HUES64 (cell line): ENCODE measurements around the gene ENKD1.

Experiments used
- H3K27ac ChIP-seq: 2 replicates; pipeline ENCODE4 v1.7.0; 2013; ENCODE audit warnings: low read depth, low read length, inconsistent platforms
- H3K27me3 ChIP-seq: 2 replicates; pipeline ENCODE4 v1.6.1; 2013; ENCODE audit warnings: mild to moderate bottlenecking, low read length; ENCODE audit not compliant: insufficient read depth
- H3K36me3 ChIP-seq: 2 replicates; pipeline ENCODE4 v1.6.1; 2013; ENCODE audit warnings: mild to moderate bottlenecking, low read length; ENCODE audit not compliant: insufficient read depth
- H3K4me1 ChIP-seq: 2 replicates; pipeline ENCODE4 v1.6.1; 2013; ENCODE audit warnings: mild to moderate bottlenecking, low read length, moderate library complexity; ENCODE audit not compliant: insufficient read depth
- H3K4me3 ChIP-seq: 2 replicates; pipeline ENCODE4 v1.5.1; 2013; ENCODE audit warnings: mild to moderate bottlenecking, low read length, moderate library complexity
- H3K9ac ChIP-seq: 2 replicates; pipeline ENCODE4 v1.6.1; 2013; ENCODE audit warnings: mild to moderate bottlenecking, low read depth, low read length
- H3K9me3 ChIP-seq: 2 replicates; pipeline ENCODE4 v1.6.1; 2013; ENCODE audit warnings: low read depth, low read length; ENCODE audit not compliant: insufficient read depth
- WGBS: fragments of 150-250, 120-280 bp; methylation state at CpG from one replicate; pipeline ENCODE4 v1.1.7; 2013; ENCODE audit warnings: missing lambda C conversion rate; 5-methylcytosine and 5-hydroxymethylcytosine counted together

ENKD1 gene

GRCh38 chr16:67655363-67655762, 11.2 kb downstream of the ENKD1 start:
- Histone ChIP-seq H3K9ac (no peak overlapping the region), H3K27me3 (peaks cover 24% of the 10 kb centered on the region), H3K4me3 (no peak overlapping the region), H3K27ac (no peak overlapping the region), H3K4me1 (no peaks in the 10 kb centered on the region), H3K36me3 (peaks cover 26% of the 10 kb centered on the region), H3K9me3 (no peaks in the 10 kb centered on the region)
- WGBS = 88% methylated on average over 4 of the region's 4 CpGs

GRCh38 chr16:67654403-67654911, 12.1 kb downstream of the ENKD1 start:
- Histone ChIP-seq H3K4me1 (no peaks in the 10 kb centered on the region), H3K4me3 (no peak overlapping the region), H3K36me3 (peaks cover 31% of the 10 kb centered on the region), H3K27ac (no peak overlapping the region), H3K9ac (no peak overlapping the region), H3K27me3 (peaks cover 22% of the 10 kb centered on the region), H3K9me3 (no peaks in the 10 kb centered on the region)
- WGBS = 91% methylated on average over 30 of the region's 30 CpGs

- Histone ChIP-seq H3K36me3 (peaks cover 31% of the 10 kb centered on the region), H3K4me3 (peak overlapping the region; percentile 65), H3K4me1 (no peaks in the 10 kb centered on the region), H3K9ac (no peak overlapping the region), H3K27me3 (peaks cover 22% of the 10 kb centered on the region), H3K9me3 (no peaks in the 10 kb centered on the region), H3K27ac (no peak overlapping the region)
- 55% methylated on average over 23 of the region's 25 CpGs for WGBS
These were observed 12.7 kb downstream of the ENKD1 start for GRCh38 chr16:67653789-67654402.

GRCh38 chr16:67653128-67653788, 13.3 kb downstream of the ENKD1 start:
- no peaks in the 10 kb centered on the region for H3K4me1 ChIP-seq
- peaks cover 22% of the 10 kb centered on the region for H3K27me3 ChIP-seq
- H3K4me3 ChIP-seq = peak overlapping the region; percentile 65
- WGBS = 2% methylated on average over 60 of the region's 68 CpGs
- no peaks in the 10 kb centered on the region for H3K9me3 ChIP-seq
- peaks cover 29% of the 10 kb centered on the region for H3K36me3 ChIP-seq
- no peak overlapping the region for H3K27ac ChIP-seq
- H3K9ac ChIP-seq = peak overlapping the region; percentile 60; the same call in 1 of the 2 replicates

GRCh38 chr16:67652578-67653127, 13.9 kb downstream of the ENKD1 start:
- Histone ChIP-seq H3K9me3 (no peaks in the 10 kb centered on the region), H3K4me3 (peak overlapping the region; percentile 65), H3K27ac (no peak overlapping the region), H3K9ac (no peak overlapping the region), H3K4me1 (no peaks in the 10 kb centered on the region), H3K27me3 (peaks cover 22% of the 10 kb centered on the region), H3K36me3 (peaks cover 26% of the 10 kb centered on the region)
- WGBS = 3% methylated on average over 40 of the region's 59 CpGs

GRCh38 chr16:67651847-67652246, 14.7 kb downstream of the ENKD1 start:
- 90% methylated on average over 4 of the region's 4 CpGs for WGBS
- no peaks in the 10 kb centered on the region for H3K4me1 ChIP-seq
- peaks cover 20% of the 10 kb centered on the region for H3K36me3 ChIP-seq
- peaks cover 22% of the 10 kb centered on the region for H3K27me3 ChIP-seq
- no peak overlapping the region for H3K9ac ChIP-seq
- no peak overlapping the region for H3K27ac ChIP-seq
- no peaks in the 10 kb centered on the region for H3K9me3 ChIP-seq
- no peak overlapping the region for H3K4me3 ChIP-seq

GRCh38 chr16:67651039-67651438, 15.5 kb downstream of the ENKD1 start:
- no peaks in the 10 kb centered on the region for H3K9me3 ChIP-seq
- no peaks in the 10 kb centered on the region for H3K4me1 ChIP-seq
- H3K4me3 ChIP-seq = no peak overlapping the region
- no peak overlapping the region for H3K27ac ChIP-seq
- no peak overlapping the region for H3K9ac ChIP-seq
- H3K27me3 ChIP-seq = peaks cover 22% of the 10 kb centered on the region
- H3K36me3 ChIP-seq = peaks cover 13% of the 10 kb centered on the region
- WGBS = 94% methylated on average over 7 of the region's 7 CpGs

GRCh38 chr16:67650023-67650422, 16.5 kb downstream of the ENKD1 start:
- Histone ChIP-seq H3K4me1 (no peaks in the 10 kb centered on the region), H3K36me3 (peaks cover 9% of the 10 kb centered on the region)
- 91% methylated on average over 8 of the region's 8 CpGs for WGBS

GRCh38 chr16:67649494-67649931, 17.0 kb downstream of the ENKD1 start:
- Histone ChIP-seq H3K27me3 (peaks cover 22% of the 10 kb centered on the region), H3K9me3 (no peaks in the 10 kb centered on the region), H3K4me1 (no peaks in the 10 kb centered on the region), H3K4me3 (no peak overlapping the region), H3K9ac (no peak overlapping the region), H3K27ac (no peak overlapping the region), H3K36me3 (peaks cover 9% of the 10 kb centered on the region)
- WGBS = 78% methylated on average over 34 of the region's 34 CpGs

More at GRCh38 chr16:67650023-67650422, 16.5 kb downstream of the ENKD1 start:
- no peak overlapping the region for H3K27ac ChIP-seq
- H3K9ac ChIP-seq = no peak overlapping the region
- H3K27me3 ChIP-seq = peaks cover 22% of the 10 kb centered on the region
- no peak overlapping the region for H3K4me3 ChIP-seq
- H3K9me3 ChIP-seq = no peaks in the 10 kb centered on the region

GRCh38 chr16:67648764-67649407, 17.7 kb downstream of the ENKD1 start:
- Histone ChIP-seq H3K27ac (no peak overlapping the region), H3K4me3 (no peak overlapping the region), H3K9me3 (no peaks in the 10 kb centered on the region), H3K36me3 (peaks cover 9% of the 10 kb centered on the region), H3K9ac (no peak overlapping the region), H3K4me1 (no peaks in the 10 kb centered on the region), H3K27me3 (peaks cover 17% of the 10 kb centered on the region)
- WGBS = 95% methylated on average over 35 of the region's 35 CpGs
